DOHH2 (cell line): ENCODE data around the gene HSPB9.

Experiments used
- CTCF ChIP-seq: fragments of 200-600 bp; sonication (generic); IDR thresholded peaks from one replicate; pipeline ENCODE4 v1.5.1; 2014; ENCODE audit warnings: antibody characterized with exemption, mild to moderate bottlenecking, low read depth, low read length; ENCODE audit not compliant: poor library complexity, severe bottlenecking
- EZH2phosphoT487 ChIP-seq: fragments of 200-600 bp; sonication (generic); IDR thresholded peaks from 2 replicates; pipeline ENCODE4 v1.6.1; 2017; ENCODE audit warnings: borderline replicate concordance, mild to moderate bottlenecking, antibody characterized with exemption, low read length, moderate library complexity, mixed read lengths

- TF ChIP-seq CTCF (no peak), EZH2phosphoT487 (no peak)
Measured at GRCh38 chr17:42097691-42098631, 24.6 kb upstream of the HSPB9 start, which contains the start of gene ZNF385C.
